Stimulated activated CD8-positive, alpha-beta memory T cell treated with anti-CD3 and anti-CD28 coated beads, Interleukin-4, amount 100 ng/mL, for 4 hours (primary cell): ENCODE data around the gene WDR38.
"Not testable (repeated sequence)": the region's sequence is repeated elsewhere in the genome, so short reads cannot be mapped to it uniquely, and the experiment has no call there.

ENCODE experiments used
- DNase-seq, 2 donors: peaks; one replicate each; pipeline ENCODE4 v3.0.0-alpha.2; 2020; ENCODE audit warnings: low read depth in 2 of 2, low spot score in 1 of 2

WDR38 gene

DNA sequence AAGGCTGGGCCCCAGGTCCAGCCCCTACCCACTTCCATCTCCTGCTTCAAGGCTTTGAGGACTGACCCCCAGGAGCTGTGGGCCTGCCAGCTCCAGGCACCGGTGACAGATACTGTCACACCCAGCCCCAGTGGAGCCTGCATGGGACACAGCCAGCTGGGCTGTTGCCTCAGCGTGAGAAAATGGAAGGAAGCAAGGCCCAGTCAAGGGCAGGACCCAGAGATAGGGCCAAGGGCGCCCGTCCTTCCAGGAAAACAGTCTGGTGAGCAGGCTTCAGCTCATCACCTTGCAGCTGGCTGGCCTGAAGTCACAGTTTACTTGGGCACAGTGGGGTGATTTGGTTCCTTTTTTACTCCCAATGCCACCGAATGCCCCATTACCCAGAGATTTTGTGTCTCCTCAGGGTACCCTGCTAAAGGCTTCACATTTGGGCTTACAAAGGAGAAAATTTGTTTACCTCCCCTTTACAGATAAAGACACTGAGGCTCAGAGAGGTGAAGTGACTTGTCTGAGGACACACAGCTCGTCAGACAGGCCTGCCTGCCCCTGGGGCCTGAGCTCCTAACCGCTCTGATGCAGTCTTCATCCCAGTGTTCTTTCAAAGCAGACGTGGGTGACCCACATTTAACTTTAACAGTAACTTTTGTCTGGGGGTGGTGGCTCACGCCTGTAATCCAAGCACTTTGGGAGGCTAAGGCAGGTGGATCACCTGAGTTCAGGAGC is 21.5 kb upstream of the WDR38 start:
- DNase-seq: no peak

DNA sequence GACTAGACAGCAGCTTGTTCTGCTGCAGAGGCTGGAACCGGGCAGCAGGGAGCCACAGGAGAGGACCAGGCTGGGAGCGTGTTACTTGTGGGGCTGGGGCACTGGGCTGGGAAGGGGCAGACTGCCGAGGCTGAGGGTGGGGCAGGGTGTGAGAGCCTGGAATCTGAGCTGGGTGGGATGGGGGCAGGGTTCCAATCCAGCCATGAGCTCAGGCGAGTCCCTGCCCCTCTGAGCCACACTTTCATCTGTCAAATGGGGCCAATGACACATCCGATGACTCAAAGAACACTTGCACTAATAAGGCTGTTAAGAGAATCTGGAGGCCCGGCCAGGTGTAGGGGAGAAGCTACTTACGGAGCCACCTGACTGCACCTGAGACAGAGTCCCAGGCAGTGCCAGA is 18.7 kb upstream of the WDR38 start:
- no peak for DNase-seq

DNA sequence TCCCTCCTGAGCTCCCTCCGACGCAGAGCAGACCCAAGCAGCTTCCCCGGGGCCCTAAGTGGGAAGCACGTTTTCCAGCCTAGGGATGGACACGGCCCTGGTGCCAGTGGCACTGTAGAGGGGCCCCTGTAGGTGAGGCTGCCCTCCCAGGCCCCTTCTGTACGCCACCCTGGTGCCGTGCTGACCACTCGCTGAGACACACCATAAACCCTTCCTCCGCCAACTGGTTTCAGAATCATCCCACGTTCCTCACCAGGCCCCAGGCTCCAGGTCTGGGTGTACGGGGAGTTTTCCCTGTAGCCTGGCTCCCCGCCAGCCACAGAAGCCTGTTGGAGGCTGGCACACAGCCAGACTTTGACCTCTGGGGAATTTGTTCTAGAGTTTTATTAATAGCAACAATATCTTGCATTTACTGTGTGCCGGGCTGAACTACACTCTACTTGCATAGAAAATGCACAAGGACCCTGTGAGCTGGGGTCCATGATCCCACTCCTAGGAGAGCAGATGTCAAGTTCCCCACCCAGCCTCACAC is 18.2 kb upstream of the WDR38 start:
- DNase-seq: no peak

DNA sequence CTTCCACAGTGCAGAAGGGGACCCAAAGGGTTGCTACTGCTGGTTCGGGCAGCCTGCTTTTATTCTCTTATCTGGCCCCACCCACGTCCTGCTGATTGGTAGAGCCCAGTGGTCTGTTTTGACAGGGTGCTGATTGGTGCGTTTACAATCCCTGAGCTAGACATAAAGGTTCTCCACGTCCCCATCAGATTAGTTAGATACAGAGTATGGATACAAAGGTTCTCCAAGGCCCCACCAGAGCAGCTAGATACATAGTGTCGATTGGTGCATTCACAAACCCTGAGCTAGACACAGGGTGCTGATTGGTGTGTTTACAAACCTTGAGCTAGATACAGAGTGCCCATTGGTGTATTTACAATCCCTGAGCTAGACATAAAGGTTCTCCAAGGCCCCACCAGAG is 15.1 kb upstream of the WDR38 start:
- DNase-seq: not testable (repeated sequence)

DNA sequence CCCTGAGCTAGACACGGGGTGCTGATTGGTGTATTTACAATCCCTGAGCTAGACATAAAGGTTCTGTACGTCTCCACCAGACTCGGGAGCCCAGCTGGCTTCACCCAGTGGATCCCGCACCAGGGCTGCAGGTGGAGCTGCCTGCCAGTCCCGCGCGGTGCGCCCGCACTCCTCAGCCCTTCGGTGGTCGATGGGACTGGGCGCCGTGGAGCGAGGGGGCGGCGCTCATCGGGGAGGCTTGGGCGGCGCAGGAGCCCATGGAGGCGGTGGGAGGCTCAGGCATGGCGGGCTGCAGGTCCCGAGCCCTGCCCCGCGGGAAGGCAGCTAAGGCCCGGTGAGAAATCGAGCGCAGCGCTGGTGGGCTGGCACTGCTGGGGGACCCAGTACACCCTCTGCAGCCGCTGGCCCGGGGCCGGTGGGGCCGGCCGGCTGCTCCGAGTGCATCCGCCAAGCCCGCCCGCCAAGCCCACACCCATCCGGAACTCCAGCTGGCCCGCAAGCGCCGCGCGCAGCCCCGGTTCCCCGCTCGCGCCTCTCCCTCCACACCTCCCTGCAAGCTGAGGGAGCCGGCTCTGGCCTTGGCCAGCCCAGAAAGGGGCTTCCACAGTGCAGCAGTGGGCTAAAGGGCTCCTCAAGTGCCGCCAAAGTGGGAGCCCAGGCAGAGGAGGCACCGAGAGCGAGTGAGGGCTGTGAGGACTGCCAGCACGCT is 14.5 kb upstream of the WDR38 start:
- DNase-seq: not testable (repeated sequence)

DNA sequence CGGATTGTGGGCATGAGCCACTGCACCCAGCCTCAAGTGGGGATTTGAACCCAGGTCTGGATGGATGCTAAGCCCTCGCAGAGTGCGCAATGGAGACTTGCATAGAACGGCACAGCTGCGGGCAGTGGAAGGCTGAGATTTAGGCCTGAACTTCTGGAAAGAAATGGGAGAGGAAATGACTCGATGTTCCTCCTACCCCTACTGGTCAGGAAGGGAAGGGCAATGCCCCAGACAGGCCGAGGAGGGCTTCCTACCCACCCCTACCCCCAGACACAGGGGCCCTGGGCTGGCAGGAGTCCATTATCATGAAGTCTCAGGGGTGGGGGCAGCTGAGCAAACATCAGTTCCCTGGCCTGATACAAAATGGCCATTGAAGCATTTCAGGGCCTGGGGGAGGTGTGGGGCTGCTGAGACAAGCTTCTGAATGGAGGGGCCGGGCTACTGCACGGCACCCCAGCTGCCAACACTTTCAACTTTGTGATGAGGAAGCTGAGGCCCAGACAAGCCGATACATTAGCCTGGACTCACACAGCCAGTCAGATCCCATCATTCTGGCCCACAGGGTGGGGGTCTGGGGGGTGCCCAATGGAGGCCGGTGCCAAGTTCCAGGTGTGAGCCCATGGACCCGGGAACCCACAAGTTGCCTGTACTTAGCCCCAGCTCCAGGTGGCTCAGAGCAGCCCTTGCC is 13.5 kb upstream of the WDR38 start:
- DNase-seq: no peak

DNA sequence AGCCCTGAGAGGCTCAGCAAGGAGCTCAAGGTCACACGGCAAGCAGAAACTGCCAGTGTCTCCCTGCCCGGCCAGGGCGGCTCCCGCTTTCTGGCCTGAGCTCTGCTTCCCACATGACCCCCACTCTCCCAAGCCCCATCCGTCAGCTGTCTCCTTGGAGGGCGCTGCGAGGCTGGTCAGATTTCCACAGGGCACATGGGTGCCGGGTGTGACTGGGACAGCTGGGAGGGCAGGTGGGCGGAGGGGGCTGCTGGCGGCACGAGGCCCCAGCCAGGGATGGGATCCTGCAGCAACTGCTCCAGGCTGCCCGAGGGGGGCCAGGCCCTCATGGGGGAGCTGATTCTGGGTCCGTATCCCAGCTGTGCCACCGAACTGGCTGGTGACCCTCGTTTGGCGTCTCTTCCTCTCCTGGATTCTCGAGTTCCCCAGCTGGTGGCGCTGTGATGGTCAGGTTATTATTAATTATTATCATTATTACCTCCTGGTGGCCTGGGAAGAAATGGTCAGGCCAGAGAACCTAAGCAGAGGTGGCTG is 12.9 kb upstream of the WDR38 start:
- DNase-seq: no peak

DNA sequence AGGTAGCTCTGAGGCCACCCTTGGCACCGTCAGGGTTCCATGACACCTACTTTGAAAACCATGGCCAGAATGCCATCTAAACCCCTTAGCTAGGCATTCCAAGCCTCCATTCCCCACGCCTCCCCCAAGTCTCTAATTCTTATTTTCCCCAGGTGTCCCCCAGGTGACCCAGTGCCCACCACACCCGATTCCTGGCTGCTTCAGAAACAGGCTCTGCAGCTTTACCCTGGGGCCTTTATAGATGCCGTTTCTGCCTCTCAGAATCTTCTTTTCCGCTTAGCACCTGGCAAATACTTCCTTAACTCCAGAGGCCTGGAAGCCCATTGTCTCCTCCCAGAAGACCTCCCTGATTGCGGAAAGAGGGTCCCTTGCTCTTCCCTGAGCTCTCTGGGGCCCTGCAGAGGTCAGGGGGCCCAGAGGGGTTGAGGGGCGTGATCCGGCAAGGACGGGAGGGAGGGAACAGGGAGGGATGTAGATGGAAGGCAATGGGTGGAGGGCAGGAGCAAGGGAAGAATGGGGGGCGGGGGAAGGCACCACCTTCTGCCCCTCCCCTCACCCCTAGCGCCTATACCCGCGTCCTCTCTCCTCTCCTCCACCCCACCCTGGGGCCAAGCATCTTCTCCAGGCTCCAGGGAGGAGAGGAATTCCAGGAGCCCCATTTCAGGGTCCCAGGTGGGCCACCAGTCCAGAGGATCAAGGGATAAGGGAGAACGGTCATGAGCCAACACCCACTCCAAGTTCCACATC is 12.0 kb upstream of the WDR38 start:
- DNase-seq: no peak

DNA sequence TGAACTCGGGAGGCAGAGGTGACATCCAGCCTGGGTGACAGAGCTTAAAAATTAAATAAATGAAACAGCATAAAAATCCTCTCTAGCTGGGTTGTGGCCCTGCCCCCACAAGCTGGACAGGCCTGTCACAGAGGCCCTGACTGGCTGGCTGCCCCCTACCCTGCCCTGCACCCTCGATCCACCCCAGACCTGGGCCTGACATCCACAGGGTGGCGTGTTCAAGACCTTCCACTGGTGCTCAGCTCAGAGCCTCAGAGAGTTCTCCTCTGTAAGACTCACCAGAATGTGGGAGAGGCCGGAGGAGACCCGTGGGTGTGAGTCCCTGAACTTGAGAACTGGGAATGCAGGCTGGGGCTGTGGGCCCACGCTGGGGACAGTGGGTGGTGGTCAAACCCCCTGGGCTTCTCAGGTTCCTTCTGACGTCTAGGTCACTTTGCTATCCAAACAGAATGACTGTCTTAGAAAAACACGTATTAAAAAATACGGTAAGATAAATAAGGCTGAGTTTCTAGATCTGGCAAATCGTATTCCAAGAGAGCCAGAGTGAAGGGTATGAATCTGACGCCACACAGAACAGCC is 9.7 kb upstream of the WDR38 start:
- DNase-seq: no peak

DNA sequence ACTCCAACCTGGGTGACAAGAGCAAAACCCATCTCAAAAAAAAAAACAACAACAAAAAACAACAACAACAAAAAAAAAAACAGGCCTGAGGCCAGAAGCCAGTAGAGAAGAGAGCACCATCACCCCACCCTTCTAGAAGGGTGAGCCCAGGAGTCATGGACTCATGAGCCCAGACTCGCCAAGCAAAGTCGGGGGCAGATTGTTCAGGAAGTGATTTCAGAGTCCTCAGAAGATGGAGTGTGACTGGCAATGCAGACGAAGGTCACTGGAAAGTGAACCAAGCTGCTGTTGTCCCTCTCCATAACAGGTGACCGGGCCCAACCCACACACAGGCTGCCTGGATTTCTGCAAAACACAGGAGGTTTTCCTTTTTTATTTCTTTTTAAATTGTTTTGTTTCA is 9.0 kb upstream of the WDR38 start:
- DNase-seq: no peak

DNA sequence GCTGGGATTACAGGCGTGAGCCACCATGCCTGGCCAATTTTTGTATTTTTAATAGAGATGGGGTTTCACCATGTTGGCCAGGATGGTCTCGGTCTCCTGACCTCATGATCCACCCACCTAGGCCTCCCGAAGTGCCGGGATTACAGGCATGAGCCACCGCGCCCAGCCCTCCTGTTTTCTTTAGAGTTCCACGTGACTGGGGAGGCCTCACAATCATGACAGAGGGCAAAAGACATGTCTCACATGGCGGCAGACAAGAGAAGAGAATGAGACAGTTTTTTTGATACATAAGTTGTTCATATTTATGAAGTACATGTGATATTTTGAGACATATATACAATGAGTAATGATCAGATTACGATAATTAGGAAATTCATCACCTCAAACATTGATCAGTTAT is 6.8 kb upstream of the WDR38 start:
- not testable (repeated sequence) for DNase-seq

DNA sequence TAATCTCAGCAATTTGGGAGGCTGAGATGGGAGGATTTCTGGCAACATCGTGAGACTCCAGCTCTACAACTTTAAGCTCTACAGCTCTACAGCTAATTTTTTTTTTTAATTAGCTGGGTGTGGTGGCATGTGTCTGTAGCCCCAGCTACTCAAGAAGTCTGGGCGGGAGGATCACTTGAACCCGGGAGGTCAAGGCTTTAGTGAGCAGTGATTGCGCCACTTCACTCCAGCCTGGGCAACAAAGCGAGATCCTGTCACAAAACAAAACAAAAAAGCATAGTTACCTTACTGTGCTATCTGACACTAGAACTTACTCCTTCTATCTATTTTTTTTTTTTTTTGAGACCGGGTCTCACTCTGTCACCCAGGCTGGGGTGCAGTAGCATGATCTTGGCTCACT is 6.3 kb upstream of the WDR38 start:
- no peak for DNase-seq

DNA sequence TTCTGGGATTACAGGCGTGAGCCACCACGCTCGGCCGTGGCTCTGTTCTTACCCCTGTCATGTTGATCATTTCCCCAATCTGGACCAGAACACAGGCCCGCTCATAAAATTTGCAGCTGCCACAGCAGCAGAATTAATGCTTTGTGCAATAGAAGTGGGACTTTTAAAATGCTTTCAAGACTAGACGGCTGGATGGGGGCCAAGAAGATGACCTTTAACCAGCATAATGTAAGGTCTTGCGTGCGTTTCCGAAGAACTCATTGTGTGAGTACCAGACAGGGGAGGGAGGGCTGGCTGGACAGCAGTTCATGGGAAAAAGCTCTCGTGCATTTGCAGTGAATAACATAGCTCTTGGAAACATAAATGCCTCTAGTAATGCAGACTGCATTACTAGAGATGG is 3.5 kb upstream of the WDR38 start:
- DNase-seq: no peak

DNA sequence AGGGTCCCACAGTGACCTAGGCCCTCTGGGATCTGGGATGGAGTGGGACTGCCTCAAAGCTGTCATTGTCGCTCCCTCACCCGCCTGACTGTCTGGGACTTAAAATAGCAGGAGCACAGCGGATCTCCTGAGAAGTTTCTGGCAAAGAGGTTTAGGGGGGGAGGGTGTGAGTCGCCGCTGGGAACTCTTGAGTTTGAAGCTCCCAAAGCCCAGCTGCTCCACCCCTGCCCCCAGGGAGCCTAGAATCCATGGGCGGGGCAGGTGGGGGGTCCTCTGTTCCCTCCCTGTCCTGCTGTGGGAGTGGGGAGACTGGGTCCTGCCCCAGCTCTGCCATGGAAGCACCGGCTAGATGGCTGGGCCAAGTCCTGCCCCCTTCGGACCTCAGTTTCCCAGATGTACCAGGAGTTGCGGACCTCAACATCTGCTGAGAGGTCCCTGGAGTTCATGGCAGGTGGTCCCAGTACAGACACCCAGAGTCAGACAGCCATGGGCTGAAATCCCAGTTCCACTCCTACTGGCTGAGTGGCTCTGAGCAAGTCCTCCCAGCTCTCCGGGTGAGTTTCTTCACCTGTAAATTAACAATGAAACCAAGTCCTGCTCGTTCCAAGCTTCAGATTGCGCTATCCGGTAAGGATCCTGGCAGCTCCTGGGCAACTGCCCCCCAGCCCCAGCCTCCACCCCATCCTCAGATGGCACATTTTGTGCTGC is 985 bp upstream of the WDR38 start:
- DNase-seq: no peak

DNA sequence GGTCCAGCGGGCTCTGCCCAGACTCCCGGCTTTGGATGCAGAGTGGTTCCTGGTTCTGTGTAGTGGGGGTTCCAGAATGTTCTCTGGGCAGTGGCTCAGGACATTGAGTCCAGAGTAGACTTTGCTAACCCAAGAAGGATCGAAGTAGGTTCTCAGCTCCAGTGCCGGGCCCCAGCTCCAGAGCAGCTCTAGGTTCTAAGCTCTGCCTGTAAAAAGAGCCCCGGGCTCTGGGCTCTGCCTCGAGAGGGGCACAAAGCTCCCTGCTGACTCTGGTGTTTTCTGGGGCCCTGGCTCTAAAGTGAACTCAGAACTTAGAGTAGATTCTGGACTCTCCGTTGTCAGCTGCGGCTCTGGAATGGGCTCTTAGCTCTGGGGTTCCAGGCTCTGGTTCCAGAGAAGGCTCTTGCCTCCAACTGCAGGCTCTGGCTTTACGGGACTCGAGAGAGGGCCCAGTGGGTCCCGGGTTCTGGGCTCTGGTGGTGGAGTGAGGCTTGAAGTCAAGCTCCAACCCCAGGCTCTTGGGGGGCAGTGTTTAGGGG is 414 bp downstream of the WDR38 start:
- DNase-seq: no peak

DNA sequence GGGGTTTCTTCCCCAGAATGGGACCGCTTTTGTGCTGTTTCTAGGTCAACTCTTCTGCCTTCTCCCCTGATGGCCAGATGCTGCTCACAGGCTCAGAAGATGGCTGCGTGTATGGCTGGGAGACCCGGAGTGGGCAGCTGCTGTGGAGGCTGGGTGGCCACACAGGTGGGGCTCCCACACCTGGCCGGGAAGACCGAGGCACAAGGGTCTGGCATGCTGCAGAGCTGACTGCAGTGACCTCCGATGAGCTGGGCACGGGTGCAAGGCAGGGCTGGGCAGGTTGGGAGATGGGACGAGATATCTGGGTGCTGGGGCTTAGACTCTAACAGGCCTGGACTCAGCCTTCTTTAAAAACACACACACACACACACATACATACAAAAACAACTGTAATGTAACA is 901 bp downstream of the WDR38 start:
- DNase-seq: no peak

DNA sequence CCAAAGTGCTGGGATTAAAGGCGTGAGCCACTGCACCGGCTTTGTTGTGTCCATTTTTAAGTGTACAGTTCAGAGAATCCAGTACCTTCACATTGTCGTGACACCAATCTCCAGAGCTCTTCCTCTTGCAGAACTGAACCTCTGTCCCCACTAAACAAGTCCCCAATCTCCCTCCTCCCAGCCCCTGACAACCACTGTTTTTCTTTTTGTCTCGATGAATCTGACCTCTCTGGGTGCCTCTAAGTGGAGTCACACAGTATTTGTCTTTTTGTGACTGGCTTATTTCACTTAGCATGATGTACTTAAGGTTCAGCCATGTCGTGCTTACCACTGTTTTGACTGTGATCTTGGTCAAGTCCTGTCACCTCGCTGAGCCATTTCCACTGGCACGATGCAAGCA is 1.6 kb downstream of the WDR38 start:
- DNase-seq: no peak

DNA sequence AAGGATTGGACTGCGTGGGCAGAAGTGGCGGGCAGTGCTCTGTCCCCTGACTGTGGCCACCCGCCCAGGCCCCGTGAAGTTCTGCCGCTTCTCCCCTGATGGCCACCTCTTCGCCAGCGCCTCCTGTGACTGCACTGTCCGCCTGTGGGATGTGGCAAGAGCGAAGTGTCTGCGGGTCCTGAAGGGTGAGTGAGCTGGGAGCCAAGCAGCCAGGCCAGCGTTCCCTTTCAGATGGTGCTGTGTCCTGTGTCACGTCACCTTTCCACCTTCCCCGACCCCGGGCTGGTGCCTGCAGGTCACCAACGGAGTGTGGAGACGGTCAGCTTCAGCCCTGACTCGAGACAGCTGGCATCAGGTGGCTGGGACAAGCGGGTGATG is 2.3 kb downstream of the WDR38 start:
- no peak for DNase-seq

DNA sequence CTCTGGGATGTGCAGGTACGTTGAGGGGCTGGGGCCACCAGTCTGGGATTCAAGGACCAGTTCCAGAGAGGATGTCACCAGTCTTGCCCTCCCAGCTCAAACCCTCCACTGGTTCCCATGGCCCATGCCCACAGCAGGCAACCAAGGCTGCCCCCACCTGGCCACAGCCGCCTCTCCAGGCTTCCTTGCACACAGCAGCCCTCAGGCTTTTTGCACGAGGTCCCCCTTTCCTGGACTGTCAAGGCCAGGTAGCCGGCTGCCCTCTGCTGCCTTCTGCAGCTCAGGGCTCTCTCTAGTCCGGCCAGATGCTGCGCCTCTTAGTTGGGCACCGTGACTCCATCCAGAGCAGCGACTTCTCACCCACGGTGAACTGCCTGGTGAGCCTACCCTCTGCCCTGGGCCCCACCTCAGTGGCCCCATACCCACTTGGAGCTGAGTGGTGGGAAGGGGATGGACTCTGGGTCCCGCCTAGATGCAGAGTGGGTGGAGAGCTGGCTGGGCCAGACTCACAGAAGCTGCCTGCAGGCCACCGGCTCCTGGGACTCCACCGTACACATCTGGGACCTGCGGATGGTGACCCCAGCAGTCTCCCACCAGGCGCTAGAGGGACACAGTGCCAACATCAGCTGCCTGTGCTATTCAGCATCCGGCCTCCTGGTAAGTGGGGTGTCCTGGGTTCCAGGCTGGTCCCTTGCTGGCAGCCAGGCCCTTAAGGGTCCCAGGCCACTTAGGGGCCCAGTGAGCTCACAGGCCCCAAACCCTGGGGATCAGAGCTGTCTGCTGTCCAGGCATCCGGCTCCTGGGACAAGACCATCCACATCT is 2.9 kb downstream of the WDR38 start:
- no peak for DNase-seq
